OCI-M1 (cell line): ENCODE data around the gene ELF4.

Experiments
- DNase-seq: peaks from one replicate; lab custom pipeline; 2025; lab: John Stamatoyannopoulos, UW

The ELF4 gene

GRCh38 chrX:130047416-130047815 lies 62.9 kb downstream of the ELF4 start:
- DNase-seq, result no peak

DNA sequence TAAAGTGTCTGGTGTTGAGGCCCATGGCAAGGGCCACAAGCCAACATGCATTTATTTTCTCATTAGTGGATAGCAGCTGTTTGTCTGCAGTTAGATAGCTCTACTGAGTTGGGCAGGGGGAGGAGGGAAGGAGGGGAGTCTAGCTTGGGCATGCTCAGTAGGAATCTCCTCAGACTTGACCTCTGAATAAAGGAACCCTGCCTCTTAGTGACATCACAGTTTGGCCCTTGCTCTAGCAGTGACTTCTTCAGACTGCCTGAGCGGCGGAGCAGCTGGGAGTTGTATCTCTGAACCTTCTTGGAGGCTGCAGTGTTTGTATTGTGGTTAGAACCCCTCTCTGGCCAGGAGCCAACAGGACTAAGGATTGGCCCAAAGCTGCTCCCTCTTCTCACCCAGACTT lies 70.5 kb downstream of the ELF4 start:
- DNase-seq, result no peak

- no peak for DNase-seq
Measured at GRCh38 chrX:130034178-130034577, 76.1 kb downstream of the ELF4 start.

DNA sequence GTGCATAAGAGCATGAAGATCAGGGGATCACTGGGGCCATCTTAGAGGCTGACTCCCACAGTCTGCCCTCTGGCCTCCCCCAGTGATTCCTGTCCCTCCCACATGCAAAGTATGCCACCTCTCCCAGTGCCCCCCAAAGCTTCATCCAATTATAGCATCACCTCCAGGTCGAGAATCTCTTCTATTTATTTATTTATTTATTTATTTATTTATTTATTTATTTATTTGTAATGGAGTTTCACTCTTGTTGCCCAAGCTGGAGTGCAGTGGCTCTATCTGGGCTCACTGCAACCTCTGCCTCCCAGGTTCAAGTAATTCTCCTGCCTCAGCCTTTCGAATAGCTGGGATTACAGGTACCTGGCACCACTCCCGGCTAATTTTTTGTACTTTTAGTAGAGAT lies 77.7 kb downstream of the ELF4 start:
- DNase-seq, result no peak

DNA sequence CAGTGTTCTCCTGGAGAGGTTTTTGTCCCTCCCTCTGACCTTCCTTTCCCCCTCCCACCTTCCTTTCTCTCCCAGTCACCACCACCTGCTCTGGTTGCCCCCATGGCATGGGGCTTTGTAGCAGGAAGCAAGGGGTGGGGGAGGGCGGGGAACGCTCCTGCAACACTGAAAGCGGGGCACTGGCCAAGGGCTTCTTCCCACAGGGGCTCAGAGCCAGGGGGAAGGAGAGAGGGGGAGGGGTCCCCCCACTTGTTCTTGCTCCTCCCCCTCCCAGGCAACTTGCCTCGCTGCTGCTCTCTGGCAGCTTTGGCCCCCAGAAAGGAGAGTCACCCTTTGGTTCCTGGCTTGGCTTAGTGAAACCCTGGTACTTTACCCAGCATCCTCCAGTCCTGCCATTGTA lies 79.5 kb downstream of the ELF4 start:
- no peak for DNase-seq

GRCh38 chrX:130028196-130028595 lies 82.1 kb downstream of the ELF4 start:
- peak; percentile 54 for DNase-seq

- no peak for DNase-seq
Measured at GRCh38 chrX:130027569-130027968, 82.7 kb downstream of the ELF4 start.

- no peak for DNase-seq
Measured at GRCh38 chrX:130025256-130025655, 85.0 kb downstream of the ELF4 start.

DNA sequence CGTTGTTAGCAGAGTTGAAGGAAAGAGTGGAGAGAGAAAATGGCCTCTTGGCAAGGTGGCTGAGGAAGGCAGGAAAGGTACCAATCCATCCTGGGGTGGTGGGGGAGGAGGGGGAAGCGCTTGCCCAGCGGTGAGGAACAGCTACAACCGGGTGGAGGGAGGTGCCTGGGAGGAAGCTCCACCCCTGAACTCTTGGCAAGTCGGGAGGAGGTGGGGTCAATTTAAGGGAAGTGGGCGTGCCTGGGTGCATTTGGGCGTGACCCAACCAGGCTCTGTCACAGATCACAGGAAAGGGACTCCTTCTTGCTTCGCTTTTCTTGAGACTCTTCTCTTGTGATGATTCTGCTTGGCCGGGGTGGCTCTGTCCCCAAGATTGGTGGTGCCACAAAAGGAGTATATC lies 86.2 kb downstream of the ELF4 start:
- peak; percentile 92 for DNase-seq

DNA sequence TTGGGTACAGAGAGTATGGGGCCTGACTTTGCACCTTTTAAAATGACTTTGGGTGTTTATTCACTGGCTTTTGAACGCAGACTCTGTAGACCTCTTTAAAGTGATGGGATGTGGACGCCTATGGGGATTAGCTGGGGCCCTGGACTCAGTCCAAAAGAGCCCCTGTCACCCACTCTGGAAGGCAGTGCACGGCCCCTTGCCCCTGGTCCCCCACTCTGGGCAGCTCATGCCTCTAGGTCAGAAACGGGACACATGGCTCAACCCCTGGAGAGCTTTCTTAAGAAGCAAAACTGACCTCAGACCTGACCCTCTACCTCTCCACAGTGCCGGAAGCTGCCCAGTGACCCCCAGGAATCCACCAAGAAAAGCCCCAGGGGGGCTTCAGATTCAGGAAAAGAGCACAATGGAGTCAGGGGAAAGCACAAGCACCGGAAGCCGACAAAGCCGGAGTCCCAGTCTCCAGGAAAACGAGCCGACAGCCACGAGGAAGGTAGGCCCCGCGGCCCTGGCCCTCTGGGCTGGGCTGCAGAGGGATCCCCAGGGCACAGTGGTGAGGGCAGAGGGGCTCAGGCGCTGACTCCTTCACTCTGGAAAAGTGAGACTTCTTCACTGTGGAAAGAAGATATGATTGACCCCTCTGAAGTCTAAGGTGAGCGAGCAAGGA lies 89.5 kb downstream of the ELF4 start:
- DNase-seq, result no peak

GRCh38 chrX:130018143-130018542 lies 92.2 kb downstream of the ELF4 start:
- no peak for DNase-seq

GRCh38 chrX:130015181-130015580 lies 95.1 kb downstream of the ELF4 start:
- no peak for DNase-seq
